Lower leg skin (tissue), 3 donors: ENCODE data around the gene COX18.

Experiments used
- POLR2A ChIP-seq, 2 donors: fragments of 450-650 bp; IDR thresholded peaks; one replicate each; pipeline ENCODE4 v1.6.1; 2016 to 2017; ENCODE audit warnings: antibody characterized with exemption in 2 of 2, mild to moderate bottlenecking in 1 of 2, moderate library complexity in 1 of 2
- TF ChIP-seq, protein P1 (sequence below), 3 donors: fragments of 450-650 bp; IDR thresholded peaks; one replicate each; pipeline ENCODE4 v1.5.1; 2016; ENCODE audit warnings: antibody characterized with exemption in 3 of 3, mild to moderate bottlenecking in 3 of 3, moderate library complexity in 2 of 3

DNA sequence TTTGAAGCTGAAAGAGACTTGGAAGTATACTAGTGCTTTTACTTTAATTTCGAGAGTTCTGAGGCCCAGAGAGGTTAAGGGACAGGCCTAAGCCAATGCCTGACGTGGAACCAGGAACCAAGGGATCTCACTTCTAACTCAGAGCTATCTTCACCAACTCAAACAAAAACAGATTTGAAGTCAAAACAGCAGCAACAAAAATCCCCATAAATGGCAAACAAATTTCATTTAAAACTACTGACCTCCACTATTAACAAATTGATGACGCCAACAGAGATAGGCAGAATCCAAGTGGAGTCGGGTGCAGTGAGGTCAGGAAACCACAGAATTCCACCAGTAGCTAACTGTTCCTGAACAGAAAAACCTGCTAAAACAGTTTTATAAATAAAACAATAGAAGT, 5.0 kb downstream of the COX18 start:
- TF ChIP-seq, protein P1, sequence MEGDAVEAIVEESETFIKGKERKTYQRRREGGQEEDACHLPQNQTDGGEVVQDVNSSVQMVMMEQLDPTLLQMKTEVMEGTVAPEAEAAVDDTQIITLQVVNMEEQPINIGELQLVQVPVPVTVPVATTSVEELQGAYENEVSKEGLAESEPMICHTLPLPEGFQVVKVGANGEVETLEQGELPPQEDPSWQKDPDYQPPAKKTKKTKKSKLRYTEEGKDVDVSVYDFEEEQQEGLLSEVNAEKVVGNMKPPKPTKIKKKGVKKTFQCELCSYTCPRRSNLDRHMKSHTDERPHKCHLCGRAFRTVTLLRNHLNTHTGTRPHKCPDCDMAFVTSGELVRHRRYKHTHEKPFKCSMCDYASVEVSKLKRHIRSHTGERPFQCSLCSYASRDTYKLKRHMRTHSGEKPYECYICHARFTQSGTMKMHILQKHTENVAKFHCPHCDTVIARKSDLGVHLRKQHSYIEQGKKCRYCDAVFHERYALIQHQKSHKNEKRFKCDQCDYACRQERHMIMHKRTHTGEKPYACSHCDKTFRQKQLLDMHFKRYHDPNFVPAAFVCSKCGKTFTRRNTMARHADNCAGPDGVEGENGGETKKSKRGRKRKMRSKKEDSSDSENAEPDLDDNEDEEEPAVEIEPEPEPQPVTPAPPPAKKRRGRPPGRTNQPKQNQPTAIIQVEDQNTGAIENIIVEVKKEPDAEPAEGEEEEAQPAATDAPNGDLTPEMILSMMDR (IDR thresholded peaks at IDR 0.05) = no peak
- no peak for TF ChIP-seq POLR2A (IDR thresholded peaks at IDR 0.05)
